GM21381 (cell line): Measurements from ENCODE around the gene MC1R.
"Not testable (repeated sequence)": the region's sequence is repeated elsewhere in the genome, so short reads cannot be mapped to it uniquely, and the experiment has no call there.

Experiments
- ATAC-seq: cut with Tn5 transposase; IDR thresholded peaks from one replicate; pipeline ENCODE4 v1.9.1; 2021; ENCODE audit warnings: mild to moderate bottlenecking, moderate library complexity; ENCODE audit not compliant: unreplicated experiment

The MC1R gene

GRCh38 chr16:89913408-89914387 is 5.0 kb upstream of the MC1R start:
- no peak for ATAC-seq

- not testable (repeated sequence) for ATAC-seq
Observed at GRCh38 chr16:89914642-89915285, 3.9 kb upstream of the MC1R start.

DNA sequence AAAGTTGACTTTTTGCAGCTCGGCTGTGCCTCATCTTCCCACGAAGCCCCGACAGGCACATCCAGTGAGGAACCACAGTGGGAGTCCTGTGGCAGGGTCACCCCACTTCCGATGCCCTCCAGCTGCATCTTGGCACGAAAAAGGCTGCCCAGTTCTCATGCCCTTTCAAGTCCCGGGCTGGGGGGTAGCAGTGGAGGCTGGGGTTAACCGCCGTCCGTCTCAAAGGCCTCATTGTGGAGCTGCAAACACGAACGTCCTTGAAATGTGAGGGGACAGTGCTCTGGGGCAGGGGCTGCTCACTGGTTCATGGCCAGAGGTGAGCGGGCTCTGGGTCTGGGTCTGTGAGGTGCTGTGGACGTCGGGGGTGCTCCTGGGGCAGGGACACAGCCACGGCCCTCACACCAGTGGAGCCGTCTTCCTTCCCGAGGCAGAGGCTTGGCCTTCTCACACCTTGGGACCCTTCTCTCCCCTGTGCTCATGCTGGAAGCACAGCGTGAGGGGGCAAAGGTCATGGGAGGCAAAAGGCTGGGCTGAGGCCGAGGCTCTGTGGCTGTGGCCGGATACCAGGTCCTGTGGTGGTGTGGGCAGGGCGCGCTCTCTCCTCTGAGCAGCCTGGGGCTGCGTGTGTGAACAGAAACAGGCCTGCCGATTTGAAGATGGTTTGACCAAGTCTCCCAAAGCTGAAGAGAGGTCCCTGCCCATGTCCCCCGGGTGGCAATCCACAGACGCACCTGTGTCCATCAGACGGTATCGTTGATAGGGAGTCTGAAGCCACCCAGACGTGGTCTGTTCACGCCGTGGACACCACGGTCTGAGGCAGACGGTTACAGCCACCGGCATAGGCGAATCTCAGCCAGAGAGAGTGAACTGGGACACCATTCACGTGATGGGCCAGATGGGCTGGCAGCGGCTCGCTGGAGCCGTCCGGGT is 3.1 kb upstream of the MC1R start:
- ATAC-seq: no peak

- ATAC-seq: peak; percentile 82
Observed at GRCh38 chr16:89917773-89918452, 749 bp upstream of the MC1R start.

DNA sequence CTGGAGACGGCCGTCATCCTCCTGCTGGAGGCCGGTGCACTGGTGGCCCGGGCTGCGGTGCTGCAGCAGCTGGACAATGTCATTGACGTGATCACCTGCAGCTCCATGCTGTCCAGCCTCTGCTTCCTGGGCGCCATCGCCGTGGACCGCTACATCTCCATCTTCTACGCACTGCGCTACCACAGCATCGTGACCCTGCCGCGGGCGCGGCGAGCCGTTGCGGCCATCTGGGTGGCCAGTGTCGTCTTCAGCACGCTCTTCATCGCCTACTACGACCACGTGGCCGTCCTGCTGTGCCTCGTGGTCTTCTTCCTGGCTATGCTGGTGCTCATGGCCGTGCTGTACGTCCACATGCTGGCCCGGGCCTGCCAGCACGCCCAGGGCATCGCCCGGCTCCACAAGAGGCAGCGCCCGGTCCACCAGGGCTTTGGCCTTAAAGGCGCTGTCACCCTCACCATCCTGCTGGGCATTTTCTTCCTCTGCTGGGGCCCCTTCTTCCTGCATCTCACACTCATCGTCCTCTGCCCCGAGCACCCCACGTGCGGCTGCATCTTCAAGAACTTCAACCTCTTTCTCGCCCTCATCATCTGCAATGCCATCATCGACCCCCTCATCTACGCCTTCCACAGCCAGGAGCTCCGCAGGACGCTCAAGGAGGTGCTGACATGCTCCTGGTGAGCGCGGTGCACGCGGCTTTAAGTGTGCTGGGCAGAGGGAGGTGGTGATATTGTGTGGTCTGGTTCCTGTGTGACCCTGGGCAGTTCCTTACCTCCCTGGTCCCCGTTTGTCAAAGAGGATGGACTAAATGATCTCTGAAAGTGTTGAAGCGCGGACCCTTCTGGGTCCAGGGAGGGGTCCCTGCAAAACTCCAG is 1.1 kb downstream of the MC1R start:
- ATAC-seq: no peak

DNA sequence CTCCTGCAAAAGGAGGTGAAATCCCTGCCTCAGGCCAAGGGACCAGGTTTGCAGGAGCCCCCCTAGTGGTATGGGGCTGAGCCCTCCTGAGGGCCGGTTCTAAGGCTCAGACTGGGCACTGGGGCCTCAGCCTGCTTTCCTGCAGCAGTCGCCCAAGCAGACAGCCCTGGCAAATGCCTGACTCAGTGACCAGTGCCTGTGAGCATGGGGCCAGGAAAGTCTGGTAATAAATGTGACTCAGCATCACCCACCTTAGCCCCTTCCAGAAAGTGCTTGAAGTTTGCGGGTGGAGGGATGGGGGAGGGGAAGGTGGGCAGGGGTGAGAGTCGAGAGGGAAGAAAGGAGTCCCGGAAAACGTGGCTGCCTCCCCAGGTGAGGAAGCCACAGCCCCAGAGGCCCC is 2.1 kb downstream of the MC1R start:
- ATAC-seq: no peak

DNA sequence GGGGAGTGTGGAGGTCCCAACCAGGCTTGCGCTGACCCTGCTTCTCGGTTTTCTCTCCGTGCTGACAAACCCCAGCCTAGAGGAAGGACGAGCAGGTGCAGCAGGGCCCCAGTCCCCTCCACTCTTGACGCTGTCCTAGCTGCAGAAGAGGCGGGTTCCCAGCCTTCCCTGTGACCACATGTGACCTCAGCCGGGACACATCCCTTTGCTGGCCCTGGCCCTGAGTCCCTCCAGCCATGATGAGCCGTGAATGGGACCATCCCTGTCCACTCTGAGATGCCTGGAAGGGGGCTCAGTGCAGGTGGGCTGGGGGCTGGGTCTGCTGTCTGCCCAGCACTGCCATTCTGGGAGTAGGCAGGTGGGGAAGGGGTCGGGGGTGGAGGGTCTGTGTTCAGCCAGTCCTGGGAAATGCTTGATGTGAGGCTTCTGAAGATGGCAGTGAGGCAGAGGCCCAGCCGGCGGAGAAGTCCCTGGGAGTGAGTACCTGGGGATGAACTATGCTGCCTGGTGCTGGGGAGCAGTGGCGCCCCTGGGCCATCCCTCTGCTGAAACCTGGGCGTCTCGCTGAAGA is 2.6 kb downstream of the MC1R start:
- no peak for ATAC-seq

GRCh38 chr16:89921702-89922476 is 3.2 kb downstream of the MC1R start:
- ATAC-seq: no peak

- no peak for ATAC-seq
Observed at GRCh38 chr16:89922477-89922883, 3.8 kb downstream of the MC1R start.

DNA sequence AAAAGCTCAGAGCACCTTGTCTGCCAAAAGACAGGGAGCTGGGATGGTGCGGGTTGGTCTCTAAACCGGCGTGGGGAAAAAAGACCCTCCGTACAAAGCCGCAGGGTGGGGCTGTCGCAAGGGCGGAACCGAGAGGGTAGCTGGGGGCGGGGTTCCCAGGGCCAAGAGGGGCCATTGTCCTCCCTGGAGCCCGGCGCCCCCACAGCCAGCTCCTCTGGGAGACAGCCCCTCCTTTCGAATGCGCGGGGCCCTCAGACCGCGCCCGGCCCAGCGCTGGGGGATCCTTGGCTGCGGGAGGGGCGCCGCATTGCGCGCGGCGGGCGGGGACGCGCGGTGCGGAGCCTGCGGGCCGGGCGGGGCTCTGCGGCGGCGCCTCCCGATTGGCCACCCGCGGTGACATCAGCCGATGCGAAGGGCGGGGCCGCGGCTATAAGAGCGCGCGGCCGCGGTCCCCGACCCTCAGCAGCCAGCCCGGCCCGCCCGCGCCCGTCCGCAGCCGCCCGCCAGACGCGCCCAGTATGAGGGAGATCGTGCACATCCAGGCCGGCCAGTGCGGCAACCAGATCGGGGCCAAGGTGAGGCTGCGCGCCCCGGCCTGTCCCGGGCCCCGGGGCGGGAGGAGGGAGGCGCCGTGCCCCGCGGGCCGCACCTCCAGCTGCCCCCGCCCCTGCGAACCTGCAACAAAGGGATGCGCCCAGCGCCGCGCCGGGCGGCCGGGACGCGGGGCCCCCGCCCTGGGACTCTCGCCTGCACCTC is 4.4 kb downstream of the MC1R start, which contains the start of gene TUBB3:
Gene TUBB3, plus strand, starts transcription at position 459 of the 756 bp plus-strand sequence. Its CDS starts 60 bp downstream, at position 519.
- ATAC-seq: no peak

- no peak for ATAC-seq
Observed at GRCh38 chr16:89923640-89924296, 5.1 kb downstream of the MC1R start.

DNA sequence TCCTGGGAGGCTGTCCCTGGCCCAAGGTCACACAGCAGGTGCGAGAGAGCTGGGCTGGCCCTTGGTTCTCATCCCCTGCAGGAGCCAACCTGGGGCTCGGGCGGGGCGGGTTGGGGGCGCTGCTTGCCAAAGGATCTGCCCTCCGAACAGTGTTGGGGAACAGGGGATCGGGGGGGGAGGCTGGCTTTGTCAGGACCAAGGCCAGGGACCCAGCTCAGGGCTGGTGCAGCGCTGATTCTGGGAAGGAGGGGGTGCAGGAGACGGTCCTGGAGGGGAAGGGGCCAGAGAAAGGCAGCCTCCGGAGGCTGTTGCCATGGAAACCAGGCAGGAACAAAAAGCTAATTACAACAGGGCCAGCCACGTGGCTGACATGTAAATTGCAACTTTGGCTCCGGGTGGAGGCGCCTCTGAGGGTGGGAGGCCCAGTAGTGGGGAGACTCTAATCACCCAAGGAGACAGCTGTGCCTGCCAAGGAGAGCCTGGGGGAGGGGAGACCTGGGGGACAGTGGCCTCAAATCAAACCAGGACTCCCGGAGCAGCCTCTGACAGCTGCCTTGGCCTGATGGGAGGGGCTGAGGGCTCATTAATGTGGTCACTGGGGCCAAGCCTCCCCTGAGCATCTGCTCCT is 5.7 kb downstream of the MC1R start:
- no peak for ATAC-seq

DNA sequence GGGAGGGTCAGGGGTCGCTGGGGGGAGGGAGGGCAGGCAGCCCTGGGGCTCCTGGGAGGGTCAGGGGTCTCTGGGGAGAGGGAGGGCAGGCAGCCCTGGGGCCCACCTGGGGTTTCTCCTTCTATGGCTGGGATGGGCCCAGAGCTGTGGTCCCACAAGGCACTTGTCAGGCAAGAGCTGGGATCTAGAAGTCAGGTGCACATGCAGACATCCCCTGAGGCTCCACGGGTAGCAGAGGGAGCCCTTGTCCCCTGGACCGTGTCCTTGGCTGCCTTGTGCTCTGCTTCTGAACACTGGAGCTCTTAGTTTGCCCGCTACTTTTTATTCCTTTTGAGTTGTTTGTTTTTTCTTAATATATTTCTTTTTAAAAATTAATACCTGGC is 6.3 kb downstream of the MC1R start:
- no peak for ATAC-seq

DNA sequence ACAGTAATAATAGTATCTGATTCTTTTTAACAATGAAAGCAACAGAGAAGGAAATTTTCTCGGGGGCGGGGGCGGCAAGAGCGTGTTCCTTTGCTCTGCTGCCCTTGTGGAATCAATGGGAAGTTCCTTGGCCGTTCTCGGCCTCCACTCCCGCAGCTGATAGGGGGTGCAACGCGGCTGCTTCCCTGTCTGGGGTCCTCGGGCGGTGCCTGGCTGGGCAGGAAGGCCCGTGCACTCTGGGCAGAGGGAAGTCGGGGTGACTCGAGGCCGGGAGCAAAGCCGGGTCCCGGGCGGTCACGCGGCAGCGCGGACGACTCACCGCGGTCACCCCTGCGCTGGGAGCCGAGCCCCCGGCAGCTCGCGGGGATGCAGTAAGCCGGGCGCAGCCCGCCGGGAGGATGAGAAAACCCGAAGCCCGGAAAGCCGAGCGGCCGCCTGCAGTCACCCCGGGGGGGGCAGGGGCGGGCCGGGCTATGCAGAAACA is 7.0 kb downstream of the MC1R start:
- peak; percentile 27 for ATAC-seq

- ATAC-seq: no peak
Observed at GRCh38 chr16:89931305-89931896, 12.7 kb downstream of the MC1R start.

DNA sequence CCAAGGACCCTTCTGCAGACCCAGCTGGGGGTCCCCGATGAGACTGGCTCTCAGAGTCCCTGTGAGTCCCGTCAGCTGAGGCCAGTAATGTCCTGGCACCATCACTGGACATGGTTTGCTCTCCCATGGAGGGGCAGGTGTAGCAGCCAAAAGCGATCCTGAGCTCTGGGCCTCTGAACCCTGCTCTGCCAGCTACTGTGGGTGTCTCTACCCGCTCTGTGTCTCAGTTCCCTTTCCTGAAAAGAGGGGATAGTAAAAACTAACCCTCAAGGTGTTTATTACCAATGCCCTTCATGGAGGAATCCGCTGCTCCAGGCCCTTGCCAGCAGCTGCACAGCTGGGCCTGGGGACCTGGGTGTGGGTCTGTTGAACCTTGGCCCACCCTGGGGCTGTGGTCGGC is 13.3 kb downstream of the MC1R start:
- ATAC-seq: no peak
